ENCODE measurements around the gene WWC2. TPM values are rescaled to one million over a fixed set of nuclear protein-coding genes. Genes with fewer than 3 reads are reported as not detected.

The WWC2 gene
- total and polyA plus RNA-seq, 2 experiments from 2014 or later = 18.8 to 30.2 TPM

GRCh38 chr4:183286590-183287308, 187.7 kb downstream of the WWC2 start:
- Histone ChIP-seq H3K9me3 (ENCODE audit: low read depth) (no peaks in the 10 kb centered on the region), H3K4me3 (no peak overlapping the region), H3K27me3 (no peaks in the 10 kb centered on the region), H3K4me1 (ENCODE audit: low read depth) (no peaks in the 10 kb centered on the region), H3K36me3 (peaks cover 20% of the 10 kb centered on the region), H3K27ac (no peak overlapping the region)
- no peak for DNase-seq (ENCODE audit: low read depth in 1 of 2, low spot score in 1 of 2)
- no peak for TF ChIP-seq CTCF (IDR thresholded peaks at IDR 0.05; ENCODE audit: low read depth, low read length)

- no peak for DNase-seq (ENCODE audit: low read depth in 1 of 2, low spot score in 1 of 2)
- no peaks in the 10 kb centered on the region for H3K4me1 ChIP-seq (ENCODE audit: low read depth)
- no peak for TF ChIP-seq CTCF (IDR thresholded peaks at IDR 0.05; ENCODE audit: low read depth, low read length)
- H3K27me3 ChIP-seq = no peaks in the 10 kb centered on the region
- H3K36me3 ChIP-seq = peaks cover 17% of the 10 kb centered on the region
- no peak overlapping the region for H3K27ac ChIP-seq
- no peak overlapping the region for H3K4me3 ChIP-seq
- no peaks in the 10 kb centered on the region for H3K9me3 ChIP-seq (ENCODE audit: low read depth)
Measured at GRCh38 chr4:183287309-183287659, 188.2 kb downstream of the WWC2 start.

GRCh38 chr4:183287677-183288076, 188.6 kb downstream of the WWC2 start:
- H3K36me3 ChIP-seq = peaks cover 17% of the 10 kb centered on the region
- no peak overlapping the region for H3K27ac ChIP-seq
- no peaks in the 10 kb centered on the region for H3K27me3 ChIP-seq
- TF ChIP-seq CTCF (IDR thresholded peaks at IDR 0.05; ENCODE audit: low read depth, low read length) = no peak
- no peaks in the 10 kb centered on the region for H3K9me3 ChIP-seq (ENCODE audit: low read depth)
- H3K4me3 ChIP-seq = no peak overlapping the region
- H3K4me1 ChIP-seq (ENCODE audit: low read depth) = no peaks in the 10 kb centered on the region
- DNase-seq (ENCODE audit: low read depth in 1 of 2, low spot score in 1 of 2) = no peak

GRCh38 chr4:183288955-183289354, 189.9 kb downstream of the WWC2 start:
- no peak overlapping the region for H3K27ac ChIP-seq
- DNase-seq (ENCODE audit: low read depth in 1 of 2, low spot score in 1 of 2) = no peak
- no peaks in the 10 kb centered on the region for H3K4me1 ChIP-seq (ENCODE audit: low read depth)
- H3K4me3 ChIP-seq = no peak overlapping the region
- H3K27me3 ChIP-seq = no peaks in the 10 kb centered on the region
- TF ChIP-seq CTCF (IDR thresholded peaks at IDR 0.05; ENCODE audit: low read depth, low read length) = no peak
- no peaks in the 10 kb centered on the region for H3K9me3 ChIP-seq (ENCODE audit: low read depth)
- H3K36me3 ChIP-seq = peaks cover 13% of the 10 kb centered on the region

GRCh38 chr4:183289688-183290087, 190.6 kb downstream of the WWC2 start:
- no peaks in the 10 kb centered on the region for H3K27me3 ChIP-seq
- H3K36me3 ChIP-seq = peaks cover 13% of the 10 kb centered on the region
- no peak for DNase-seq (ENCODE audit: low read depth in 1 of 2, low spot score in 1 of 2)
- H3K9me3 ChIP-seq (ENCODE audit: low read depth) = no peaks in the 10 kb centered on the region
- TF ChIP-seq CTCF (IDR thresholded peaks at IDR 0.05; ENCODE audit: low read depth, low read length) = no peak
- H3K4me1 ChIP-seq (ENCODE audit: low read depth) = no peaks in the 10 kb centered on the region
- no peak overlapping the region for H3K4me3 ChIP-seq
- H3K27ac ChIP-seq = no peak overlapping the region

All from cardiac muscle cell (in vitro differentiated cells and primary cell).